HG02571 (cell line): ENCODE measurements around the gene NF2.

Experiments
- ATAC-seq: cut with Tn5 transposase; IDR thresholded peaks from one replicate; pipeline ENCODE4 v1.9.1; 2021; ENCODE audit warnings: mild to moderate bottlenecking, moderate library complexity; ENCODE audit not compliant: unreplicated experiment

NF2 gene

DNA sequence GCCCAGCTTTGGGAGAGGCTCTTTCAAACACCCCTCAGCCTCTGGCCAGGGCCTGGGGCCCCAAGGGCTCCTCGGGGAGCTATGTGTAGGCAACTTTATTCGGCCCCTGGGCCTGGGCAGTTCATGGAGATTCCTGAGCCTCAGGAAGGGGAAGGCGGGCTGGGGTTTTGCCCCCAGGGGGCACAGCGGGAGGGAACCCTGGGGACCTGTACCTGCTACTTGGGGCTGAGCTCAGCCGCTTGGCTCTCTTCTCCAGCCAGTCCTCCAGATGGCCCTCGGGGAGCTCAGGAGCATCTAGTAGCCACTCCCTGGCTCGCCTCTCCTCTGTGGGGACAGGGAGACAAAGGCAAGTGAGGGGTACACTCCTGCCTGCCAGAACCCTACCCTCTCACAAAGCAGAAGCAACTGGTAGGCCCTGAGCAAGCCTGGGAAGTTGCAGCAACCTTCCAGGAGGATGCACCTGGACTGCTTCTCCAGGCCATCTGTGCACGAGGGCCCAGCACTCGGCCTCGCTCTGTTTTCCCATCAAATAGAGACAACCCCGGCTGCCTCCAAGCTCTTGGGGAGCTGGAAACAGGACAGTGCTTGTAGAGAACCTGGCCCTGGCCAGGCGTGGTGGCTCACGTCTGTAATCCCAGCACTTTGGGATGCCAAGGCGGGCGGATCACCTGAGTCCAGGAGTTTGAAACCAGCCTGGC, 134.8 kb downstream of the NF2 start:
- ATAC-seq = no peak

DNA sequence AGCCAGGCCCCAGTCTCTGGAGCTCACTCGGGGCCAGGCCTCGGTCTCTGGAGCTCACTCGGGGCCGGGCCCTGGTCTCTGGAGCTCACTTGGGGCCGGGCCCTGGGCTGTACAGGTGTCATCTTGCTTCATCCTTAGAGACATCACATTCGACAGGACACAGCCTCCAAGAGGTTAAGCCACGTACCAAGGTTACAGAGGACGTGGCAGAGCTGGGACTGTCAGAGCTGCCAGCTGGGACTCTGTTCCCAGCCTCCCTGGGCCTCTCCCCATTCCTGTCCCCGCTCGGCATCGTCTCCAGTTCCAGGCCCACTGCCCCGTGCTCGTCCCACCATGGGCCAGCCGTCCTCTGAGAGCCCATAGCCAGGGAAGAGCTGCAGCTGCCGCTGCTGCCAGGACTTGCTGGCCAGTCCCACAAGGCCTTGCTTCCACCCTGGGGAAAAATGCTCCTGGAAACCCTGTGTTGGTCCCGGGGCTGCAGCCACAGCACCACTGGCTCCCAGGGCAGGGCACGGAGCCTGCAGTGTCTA, 136.0 kb downstream of the NF2 start:
- ATAC-seq = no peak

DNA sequence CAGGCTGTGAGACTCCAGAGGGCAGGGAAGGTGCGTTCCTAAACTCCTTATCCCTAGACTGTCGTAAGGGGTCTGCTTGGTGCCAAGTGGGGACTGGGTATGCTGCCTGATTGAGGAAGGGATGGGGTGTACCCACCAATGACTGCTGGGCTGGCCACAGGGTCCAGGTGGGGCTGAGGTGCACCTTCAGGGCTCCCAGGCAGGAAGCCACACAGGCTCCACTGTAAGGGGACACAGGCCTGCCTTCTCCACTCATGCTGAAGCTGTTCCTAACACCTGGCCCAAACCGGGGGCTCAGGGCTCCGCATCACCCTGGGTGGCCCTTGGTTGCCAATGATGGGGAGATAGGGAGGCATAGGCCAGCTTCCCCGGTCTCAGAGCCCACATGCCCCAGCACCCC, 136.8 kb downstream of the NF2 start:
- no peak for ATAC-seq

DNA sequence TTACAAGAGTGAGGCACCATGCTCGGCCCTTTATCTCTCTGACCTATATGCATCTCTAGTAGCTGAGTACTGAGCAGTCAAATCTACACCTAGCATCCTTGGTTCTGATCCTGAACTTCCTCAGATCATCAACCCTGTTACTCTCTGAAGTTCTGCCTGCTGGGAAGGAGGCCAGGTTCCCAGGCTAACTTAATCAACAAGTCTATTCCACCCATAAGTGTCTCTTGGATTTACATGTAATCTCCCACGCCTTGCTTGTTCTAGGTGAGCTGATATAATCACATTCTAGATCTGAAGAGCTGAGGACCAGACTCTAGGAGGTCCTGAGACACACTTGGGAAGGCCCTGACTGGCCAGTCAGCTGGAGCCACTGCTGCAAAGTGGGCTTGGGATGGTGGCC, 138.5 kb downstream of the NF2 start:
- no peak for ATAC-seq

DNA sequence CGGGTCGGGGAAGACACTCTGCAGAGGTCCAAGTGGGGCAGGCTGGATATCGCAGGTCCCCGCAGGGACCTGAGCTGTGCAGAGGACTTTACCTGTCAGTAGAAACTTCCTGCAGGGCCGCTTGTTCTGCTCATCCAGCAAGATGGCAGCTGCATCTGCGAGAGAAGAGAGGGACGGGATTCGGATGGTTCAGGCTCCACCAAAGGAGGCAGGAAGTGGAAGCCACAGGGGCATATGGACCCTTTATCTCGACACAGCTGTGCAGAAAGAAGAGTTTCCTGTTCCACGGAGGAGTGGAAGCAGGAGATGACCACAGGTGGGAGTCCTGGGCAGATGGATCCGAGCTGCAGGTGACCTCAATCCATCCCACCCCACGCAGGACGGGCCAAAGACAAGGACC, 138.9 kb downstream of the NF2 start:
- ATAC-seq = no peak

DNA sequence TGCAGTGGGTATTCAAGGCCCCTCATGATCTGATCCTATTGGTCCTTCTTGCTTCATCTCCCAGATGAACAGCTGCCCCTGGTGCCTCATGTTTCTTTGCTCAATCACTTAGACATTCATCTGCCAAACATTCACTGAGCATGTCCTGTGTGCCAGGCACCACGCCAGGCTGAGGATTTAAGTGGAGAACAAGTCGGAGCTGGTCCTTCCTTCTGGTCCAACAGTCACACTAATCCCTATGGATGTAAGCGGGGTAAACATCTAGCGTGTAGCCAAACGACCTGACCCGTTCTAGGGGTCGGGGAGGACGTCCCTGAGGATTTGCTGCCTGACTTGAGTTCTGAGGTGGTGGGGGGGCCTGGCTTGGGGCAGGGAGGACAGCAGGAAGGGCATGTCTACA, 141.5 kb downstream of the NF2 start:
- no peak for ATAC-seq

DNA sequence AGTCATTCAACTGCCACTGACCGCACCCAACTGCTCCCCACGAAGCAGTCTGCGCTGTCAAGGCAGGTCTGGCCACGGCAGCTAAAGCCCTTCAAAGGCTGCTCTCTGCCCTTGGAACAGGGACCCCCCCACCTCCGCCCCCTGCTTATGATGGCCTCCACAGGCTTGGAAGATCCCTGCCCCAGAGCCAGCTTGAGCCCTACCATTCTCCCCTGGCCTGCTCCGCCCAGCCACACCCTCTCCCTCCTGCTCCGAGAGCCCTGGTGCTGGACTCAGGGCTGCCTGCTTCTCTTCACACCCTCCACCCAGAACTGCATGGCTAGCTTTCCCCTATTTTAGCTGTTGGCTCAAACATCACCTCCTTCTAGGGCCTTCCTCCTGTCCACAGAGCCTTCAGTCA, 144.4 kb downstream of the NF2 start:
- ATAC-seq = no peak
